Measurements from ENCODE around the gene TUBA3E.
"Not testable (repeated sequence)": the region's sequence is repeated elsewhere in the genome, so short reads cannot be mapped to it uniquely, and the experiment has no call there.

The TUBA3E gene

GRCh38 chr2:130198343-130198742 is at the start of gene TUBA3E:
TSS of gene TUBA3E (minus strand) at chr2:130198439. CDS start at chr2:130198360, 79 bp downstream.
- DNase-seq: no peak

- DNase-seq: no peak
These were observed 48.2 kb upstream of the TUBA3E start for GRCh38 chr2:130246430-130246829.

GRCh38 chr2:130245976-130246375 is 47.7 kb upstream of the TUBA3E start:
- no peak for DNase-seq

GRCh38 chr2:130243359-130243758 is 45.1 kb upstream of the TUBA3E start:
- DNase-seq: no peak

GRCh38 chr2:130241041-130241707 is 42.9 kb upstream of the TUBA3E start:
- no peak for DNase-seq

GRCh38 chr2:130239581-130239980 is 41.3 kb upstream of the TUBA3E start:
- DNase-seq: not testable (repeated sequence)

- not testable (repeated sequence) for DNase-seq
These were observed 34.8 kb upstream of the TUBA3E start for GRCh38 chr2:130233066-130233465.

- DNase-seq: no peak
These were observed 33.4 kb upstream of the TUBA3E start for GRCh38 chr2:130231656-130232055.

- not testable (repeated sequence) for DNase-seq
These were observed 32.7 kb upstream of the TUBA3E start for GRCh38 chr2:130230907-130231306.

GRCh38 chr2:130230376-130230775 is 32.1 kb upstream of the TUBA3E start:
- not testable (repeated sequence) for DNase-seq

GRCh38 chr2:130229161-130229510 is 30.9 kb upstream of the TUBA3E start:
- DNase-seq: not testable (repeated sequence)

- not testable (repeated sequence) for DNase-seq
These were observed 30.4 kb upstream of the TUBA3E start for GRCh38 chr2:130228467-130229160.

GRCh38 chr2:130228005-130228404 is 29.8 kb upstream of the TUBA3E start:
- DNase-seq: not testable (repeated sequence)

GRCh38 chr2:130222523-130222922 is 24.3 kb upstream of the TUBA3E start:
- not testable (repeated sequence) for DNase-seq

- DNase-seq: not testable (repeated sequence)
These were observed 22.3 kb upstream of the TUBA3E start for GRCh38 chr2:130220505-130220904.

- not testable (repeated sequence) for DNase-seq
These were observed 20.9 kb upstream of the TUBA3E start for GRCh38 chr2:130219147-130219546.

GRCh38 chr2:130207051-130207450 is 8.8 kb upstream of the TUBA3E start:
- not testable (repeated sequence) for DNase-seq

GRCh38 chr2:130203150-130203549 is 4.9 kb upstream of the TUBA3E start:
- not testable (repeated sequence) for DNase-seq

- DNase-seq: not testable (repeated sequence)
These were observed 4.3 kb upstream of the TUBA3E start for GRCh38 chr2:130202518-130202917.

GRCh38 chr2:130196052-130196451 is 2.2 kb downstream of the TUBA3E start:
- DNase-seq: not testable (repeated sequence)

GRCh38 chr2:130195089-130195635 is 3.1 kb downstream of the TUBA3E start:
- not testable (repeated sequence) for DNase-seq

GRCh38 chr2:130193824-130194223 is 4.4 kb downstream of the TUBA3E start:
- not testable (repeated sequence) for DNase-seq

GRCh38 chr2:130192451-130192850 is 5.8 kb downstream of the TUBA3E start:
- not testable (repeated sequence) for DNase-seq

GRCh38 chr2:130191319-130191718 is 6.9 kb downstream of the TUBA3E start:
- not testable (repeated sequence) for DNase-seq

Data from hippocampal formation (tissue), 2 donors.